ENCODE measurements around the gene THSD4.

GRCh38 chr15:71136159-71136783 is 21.0 kb downstream of the THSD4 start:
- no peak for TF ChIP-seq CTCF (IDR thresholded peaks at IDR 0.05; ENCODE audit: insufficient read depth, low read depth, low read length)
- TF ChIP-seq EZH2 (IDR thresholded peaks at IDR 0.05; ENCODE audit: insufficient read depth, low read length), result no peak
